ENCODE data around the gene GLUD2.
"Not testable (repeated sequence)": the region's sequence is repeated elsewhere in the genome, so short reads cannot be mapped to it uniquely, and the experiment has no call there.

The GLUD2 gene

GRCh38 chrX:121047441-121048419 is at the start of gene GLUD2:
Gene GLUD2, plus strand, starts transcription at chrX:121047610. Its CDS starts 75 bp downstream, at chrX:121047685.
- not testable (repeated sequence) for DNase-seq

- DNase-seq, result no peak
Observed at GRCh38 chrX:120999413-120999812, 48.0 kb upstream of the GLUD2 start.

DNA sequence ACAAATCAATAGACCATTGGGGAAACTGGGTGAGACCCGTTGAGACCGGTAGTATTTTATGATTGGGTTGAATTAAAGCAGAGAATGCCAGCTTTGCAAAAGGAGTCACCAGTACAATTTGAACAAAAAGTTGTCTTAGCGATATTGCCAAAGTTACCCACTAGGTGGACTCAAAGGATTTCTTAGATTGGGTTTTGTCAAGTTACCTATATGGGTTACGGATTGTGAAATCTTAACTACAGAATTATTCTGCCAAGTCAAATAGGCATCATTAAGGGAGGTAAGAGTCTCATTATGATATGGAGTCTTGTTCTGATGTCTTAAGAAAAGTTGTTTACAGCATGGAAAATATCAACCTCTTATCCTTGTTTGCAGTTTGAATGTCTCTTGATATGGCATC is 46.8 kb upstream of the GLUD2 start:
- DNase-seq, result no peak

GRCh38 chrX:121008920-121009319 is 38.5 kb upstream of the GLUD2 start:
- DNase-seq, result no peak

GRCh38 chrX:121009764-121010163 is 37.6 kb upstream of the GLUD2 start:
- no peak for DNase-seq

DNA sequence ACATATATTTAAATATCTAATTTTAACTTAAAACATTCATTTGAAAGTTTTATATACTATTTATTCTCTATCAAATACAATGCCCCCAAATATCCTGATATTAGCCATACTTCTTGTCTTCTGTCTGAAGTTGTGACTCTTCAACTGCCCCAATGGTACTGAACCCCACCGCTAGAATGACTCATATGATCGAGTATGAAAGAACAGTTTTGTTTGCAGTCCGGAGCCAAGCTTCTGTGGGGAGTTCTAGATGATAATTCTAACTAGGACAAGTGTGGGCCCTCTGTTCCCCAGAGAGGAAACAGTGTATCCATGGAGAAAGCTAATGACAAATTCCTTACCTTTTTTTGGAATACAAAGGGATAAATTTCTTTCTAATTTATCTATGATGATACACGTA is 37.2 kb upstream of the GLUD2 start:
- DNase-seq, result no peak

DNA sequence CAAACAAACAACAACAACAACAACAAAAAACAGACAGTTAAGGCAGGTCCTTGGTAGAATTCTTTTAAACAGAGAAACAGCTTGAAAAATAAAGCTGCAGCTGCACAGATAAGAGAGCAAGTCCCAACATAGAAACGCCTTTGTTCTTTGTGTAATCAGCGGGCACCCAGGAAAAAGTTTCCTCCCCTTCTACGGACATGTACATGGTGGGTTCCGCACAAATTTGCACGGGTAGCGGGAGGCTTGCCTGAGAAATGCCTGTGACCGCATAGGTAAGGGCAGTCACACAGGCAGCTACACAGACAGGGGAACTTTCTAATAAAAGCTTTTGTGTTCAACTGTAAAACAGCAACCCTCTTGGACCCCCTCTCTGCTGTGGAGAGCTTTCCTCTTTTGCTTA is 36.2 kb upstream of the GLUD2 start:
- no peak for DNase-seq

DNA sequence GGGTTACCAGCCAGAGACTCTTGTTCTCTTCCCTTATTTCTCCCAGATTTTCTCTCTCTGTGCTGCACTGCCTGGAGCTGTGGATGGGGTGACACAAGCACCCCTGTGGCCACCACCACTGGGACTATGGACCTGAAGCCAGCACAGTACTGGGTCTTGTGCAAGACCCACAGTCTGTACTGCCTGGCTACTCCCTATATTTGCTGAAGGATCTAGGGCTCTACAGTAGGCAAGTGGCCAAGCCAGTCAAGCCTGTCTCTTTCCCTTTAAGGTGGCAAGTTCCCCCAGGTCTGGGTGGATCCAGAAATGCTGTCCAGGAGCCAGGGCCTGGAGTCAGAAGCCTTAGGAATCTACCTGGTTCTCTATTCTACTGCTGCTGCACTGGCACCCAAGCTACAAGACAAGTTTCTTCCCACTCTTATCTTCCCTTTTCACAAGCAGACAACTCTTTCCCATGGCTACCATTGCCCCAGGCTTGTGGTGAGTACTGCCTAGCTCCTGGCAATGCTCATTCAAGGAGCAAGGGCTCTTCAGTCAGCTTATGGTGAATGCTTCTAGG is 33.4 kb upstream of the GLUD2 start:
- no peak for DNase-seq

GRCh38 chrX:121014826-121015225 is 32.6 kb upstream of the GLUD2 start:
- no peak for DNase-seq

GRCh38 chrX:121028419-121028818 is 19.0 kb upstream of the GLUD2 start:
- DNase-seq, result no peak

DNA sequence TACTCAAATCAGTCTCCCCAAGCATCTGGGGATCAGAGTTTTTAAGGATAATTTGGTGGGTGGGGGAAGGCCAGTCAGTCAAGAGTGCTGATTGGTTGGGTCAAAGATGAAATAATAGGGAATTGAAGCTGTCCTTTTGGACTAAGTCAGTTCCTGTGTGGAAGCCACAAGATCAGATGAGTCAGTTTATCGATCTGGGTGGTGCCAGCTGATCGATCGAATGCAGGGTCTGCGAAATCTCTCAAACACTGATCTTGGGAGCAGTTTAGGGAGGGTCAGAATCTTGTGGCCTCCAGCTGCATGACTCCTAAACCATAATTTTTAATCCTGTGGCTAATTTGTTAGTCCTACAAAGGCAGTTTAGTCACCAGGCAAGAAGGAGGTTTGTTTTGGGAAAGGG is 17.3 kb upstream of the GLUD2 start:
- DNase-seq, result no peak

DNA sequence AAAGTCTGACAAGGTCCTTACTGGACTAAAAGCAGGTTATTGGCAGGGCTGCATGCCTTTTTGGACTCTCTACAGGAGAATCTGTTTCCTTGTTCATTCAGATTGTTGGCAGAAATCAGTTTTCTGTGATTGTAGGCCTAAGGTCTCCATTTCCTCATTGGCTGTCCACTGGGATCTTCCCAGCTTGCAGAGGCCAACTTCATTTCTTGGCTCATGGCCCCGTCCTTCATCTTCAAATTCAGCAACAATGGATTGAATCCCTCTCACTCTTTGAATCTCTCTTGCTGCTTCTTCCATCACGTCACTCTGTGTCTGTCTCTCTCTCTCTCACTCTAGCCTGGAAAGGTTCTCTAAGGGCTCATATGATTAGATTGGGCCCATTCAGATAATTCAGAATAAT is 14.9 kb upstream of the GLUD2 start:
- DNase-seq, result no peak

- no peak for DNase-seq
Observed at GRCh38 chrX:121036137-121036536, 11.3 kb upstream of the GLUD2 start.

GRCh38 chrX:121036951-121037350 is 10.5 kb upstream of the GLUD2 start:
- DNase-seq, result no peak

- no peak for DNase-seq
Observed at GRCh38 chrX:121050781-121051180, 3.4 kb downstream of the GLUD2 start.

DNA sequence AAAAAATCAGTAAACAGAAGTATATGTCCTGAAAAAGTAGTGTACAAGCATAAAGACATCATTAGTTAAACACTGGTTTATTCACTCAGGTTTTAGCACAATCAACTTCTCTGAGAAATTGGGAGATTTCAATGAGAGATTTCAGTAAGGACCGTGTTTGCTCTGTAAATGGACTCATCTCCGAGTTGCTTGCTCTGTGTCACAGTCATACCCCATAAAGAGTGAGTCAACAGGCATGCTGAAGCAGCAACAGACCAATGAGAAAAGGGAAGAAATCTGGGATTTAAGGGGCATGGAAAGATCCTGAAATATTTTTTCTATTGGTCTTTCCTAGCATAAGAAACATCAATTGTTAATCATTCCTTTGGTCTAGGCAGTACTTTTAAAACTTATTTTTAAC is 4.7 kb downstream of the GLUD2 start:
- DNase-seq, result no peak

- no peak for DNase-seq
Observed at GRCh38 chrX:121062289-121062688, 14.9 kb downstream of the GLUD2 start.

DNA sequence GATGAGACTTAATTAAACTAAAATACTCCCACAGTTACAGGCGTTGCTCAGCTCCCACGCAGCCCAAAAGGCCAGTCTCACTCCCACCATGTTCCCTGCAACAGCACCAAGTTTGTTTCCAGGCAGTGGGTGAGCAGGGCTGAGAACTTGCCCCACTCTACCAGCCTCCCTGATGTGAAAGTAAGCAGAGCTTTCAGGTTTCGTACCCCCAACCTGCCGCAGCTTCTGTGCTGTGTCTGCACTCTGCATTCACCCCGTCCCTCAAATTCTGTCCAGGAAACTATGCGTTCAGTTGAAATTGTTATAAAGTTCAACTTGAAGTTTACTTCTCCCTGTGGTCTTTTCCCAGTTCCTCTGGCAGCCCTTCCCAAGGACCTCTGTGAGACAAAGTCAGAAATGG is 17.2 kb downstream of the GLUD2 start:
- DNase-seq, result no peak

GRCh38 chrX:121084247-121084646 is 36.8 kb downstream of the GLUD2 start:
- DNase-seq, result not testable (repeated sequence)

DNA sequence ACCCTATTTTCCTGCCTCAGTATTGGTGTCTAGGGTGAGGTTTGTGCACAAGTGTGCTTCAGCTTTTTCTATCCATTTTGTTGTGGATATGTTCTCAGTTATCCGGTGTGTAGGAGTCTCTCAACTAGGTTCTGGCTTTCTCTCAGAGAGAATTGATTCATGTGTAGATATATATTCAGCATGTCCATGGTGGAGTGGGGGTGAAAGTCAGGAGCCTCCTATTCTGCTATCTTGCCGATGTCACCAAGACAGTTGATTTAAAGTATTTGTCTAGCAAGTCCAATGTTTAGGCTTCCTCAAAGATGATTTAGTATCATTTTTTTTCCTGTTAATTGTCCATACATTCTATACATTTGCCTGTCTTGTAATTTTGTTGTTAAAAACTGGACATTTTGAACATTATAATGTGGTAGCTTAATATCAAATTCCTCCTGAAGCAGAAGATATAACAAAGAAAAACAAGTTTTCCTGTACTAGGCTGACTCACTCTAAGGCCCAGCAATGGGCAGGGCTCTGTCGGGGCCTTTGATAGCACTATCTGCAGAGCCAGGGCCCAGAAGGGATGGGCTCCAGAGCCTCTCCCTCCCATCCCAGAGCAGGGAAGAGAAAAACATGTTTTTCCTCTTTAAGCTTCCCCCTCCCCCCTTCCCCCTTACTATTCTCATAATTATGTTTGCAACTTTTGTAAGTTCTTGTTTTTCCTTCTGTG is 37.6 kb downstream of the GLUD2 start:
- DNase-seq, result no peak

DNA sequence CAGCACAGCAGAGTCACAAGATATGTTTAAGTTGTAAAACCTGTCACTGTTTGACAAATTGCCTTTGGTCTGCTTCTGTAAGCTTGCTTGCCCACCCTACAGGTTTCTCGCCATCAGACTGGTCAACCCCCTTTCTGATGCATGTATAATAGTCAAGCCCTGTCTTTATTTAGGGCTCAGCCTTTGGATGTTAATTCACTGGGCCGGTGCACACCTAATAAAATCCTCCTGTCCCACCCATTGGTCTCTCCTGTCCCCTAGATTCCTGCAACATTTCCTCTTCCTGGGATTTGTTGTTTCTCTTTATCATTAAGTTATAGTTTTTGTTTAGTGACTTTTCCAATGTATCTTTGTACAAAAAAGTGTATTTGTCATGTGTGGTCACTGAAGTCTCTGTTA is 38.2 kb downstream of the GLUD2 start:
- no peak for DNase-seq

GRCh38 chrX:121093011-121093410 is 45.6 kb downstream of the GLUD2 start:
- no peak for DNase-seq

Data from kidney glomerular epithelial cell (primary cell).